HAP-1 (cell line): ENCODE results near the gene PTPRD.

Experiments used
- DNase-seq, 2 experiments: peaks; one replicate each; pipeline ENCODE4 v3.0.0-alpha.2; 2016 to 2020; ENCODE audit warnings: low spot score in 2 of 2
- H3K27me3 ChIP-seq: fragments of 250-450 bp; sonication (Bioruptor Pico); 2 replicates; pipeline ENCODE4 v1.5.1; 2020; ENCODE audit warnings: low read depth, mild to moderate bottlenecking, moderate library complexity
- H3K36me3 ChIP-seq: fragments of 250-450 bp; sonication (Bioruptor Pico); replicated peaks from 2 replicates; pipeline ENCODE4 v1.5.1; 2020; ENCODE audit warnings: mild to moderate bottlenecking
- H3K4me1 ChIP-seq: fragments of 250-450 bp; sonication (Bioruptor Pico); 2 replicates; pipeline ENCODE4 v1.5.1; 2020; ENCODE audit warnings: mild to moderate bottlenecking
- H3K4me3 ChIP-seq: fragments of 250-450 bp; sonication (Bioruptor Pico); 2 replicates; pipeline ENCODE4 v1.5.1; 2020; ENCODE audit warnings: mild to moderate bottlenecking, moderate library complexity
- H3K9me3 ChIP-seq: fragments of 250-450 bp; sonication (Bioruptor Pico); 2 replicates; pipeline ENCODE4 v1.5.1; 2020; ENCODE audit warnings: mild to moderate bottlenecking, moderate library complexity
- in situ Hi-C: fragments of 300-500 bp; cut with MboI; formaldehyde crosslinking; loops from 3 replicates; pipeline ENCODE4 v1.14.3; 2020; ENCODE audit warnings: low sequenced_read_pairs, inconsistent platforms, mixed read lengths

The PTPRD gene

GRCh38 chr9:8738945-8739344 is 1873.9 kb downstream of the PTPRD start:
- DNase-seq = no peak
- H3K4me1 ChIP-seq = no peaks in the 10 kb centered on the region
- in situ Hi-C loops = no loop called here
- no peaks in the 10 kb centered on the region for H3K27me3 ChIP-seq
- H3K36me3 ChIP-seq = no peaks in the 10 kb centered on the region
- no peak overlapping the region for H3K4me3 ChIP-seq
- no peaks in the 10 kb centered on the region for H3K9me3 ChIP-seq

GRCh38 chr9:8736805-8737204 is 1876.0 kb downstream of the PTPRD start:
- no peak overlapping the region for H3K4me3 ChIP-seq
- no peaks in the 10 kb centered on the region for H3K36me3 ChIP-seq
- in situ Hi-C loops = no loop called here
- H3K27me3 ChIP-seq = no peaks in the 10 kb centered on the region
- no peaks in the 10 kb centered on the region for H3K9me3 ChIP-seq
- DNase-seq = no peak
- no peaks in the 10 kb centered on the region for H3K4me1 ChIP-seq

- no peak for DNase-seq
Measured at GRCh38 chr9:8734760-8735159, 1878.0 kb downstream of the PTPRD start.

GRCh38 chr9:8733131-8733954 is 1879.5 kb downstream of the PTPRD start:
- no peaks in the 10 kb centered on the region for H3K9me3 ChIP-seq
- H3K27me3 ChIP-seq = no peaks in the 10 kb centered on the region
- H3K4me3 ChIP-seq = no peak overlapping the region
- H3K4me1 ChIP-seq = no peaks in the 10 kb centered on the region
- in situ Hi-C loops = no loop called here
- no peak for DNase-seq
- no peaks in the 10 kb centered on the region for H3K36me3 ChIP-seq

More at GRCh38 chr9:8734760-8735159, 1878.0 kb downstream of the PTPRD start:
- in situ Hi-C loops = no loop called here
- Histone ChIP-seq H3K9me3 (no peaks in the 10 kb centered on the region), H3K4me3 (no peak overlapping the region), H3K27me3 (no peaks in the 10 kb centered on the region), H3K36me3 (no peaks in the 10 kb centered on the region), H3K4me1 (no peaks in the 10 kb centered on the region)

GRCh38 chr9:8732367-8733075 is 1880.3 kb downstream of the PTPRD start:
- no peak for DNase-seq
- H3K36me3 ChIP-seq = no peaks in the 10 kb centered on the region
- H3K9me3 ChIP-seq = no peaks in the 10 kb centered on the region
- in situ Hi-C loops = no loop called here
- H3K4me1 ChIP-seq = no peaks in the 10 kb centered on the region
- no peaks in the 10 kb centered on the region for H3K27me3 ChIP-seq
- no peak overlapping the region for H3K4me3 ChIP-seq

GRCh38 chr9:8730618-8731017 is 1882.2 kb downstream of the PTPRD start:
- no peaks in the 10 kb centered on the region for H3K9me3 ChIP-seq
- in situ Hi-C loops = no loop called here
- no peaks in the 10 kb centered on the region for H3K4me1 ChIP-seq
- no peak overlapping the region for H3K4me3 ChIP-seq
- DNase-seq = no peak
- no peaks in the 10 kb centered on the region for H3K36me3 ChIP-seq
- no peaks in the 10 kb centered on the region for H3K27me3 ChIP-seq

GRCh38 chr9:8728910-8729309 is 1883.9 kb downstream of the PTPRD start:
- H3K36me3 ChIP-seq = no peaks in the 10 kb centered on the region
- DNase-seq = no peak
- H3K4me3 ChIP-seq = no peak overlapping the region
- no peaks in the 10 kb centered on the region for H3K4me1 ChIP-seq
- H3K9me3 ChIP-seq = no peaks in the 10 kb centered on the region
- in situ Hi-C loops = no loop called here
- H3K27me3 ChIP-seq = no peaks in the 10 kb centered on the region

- in situ Hi-C loops = no loop called here
- no peaks in the 10 kb centered on the region for H3K4me1 ChIP-seq
Measured at GRCh38 chr9:8727191-8727590, 1885.6 kb downstream of the PTPRD start.

GRCh38 chr9:8726692-8727091 is 1886.1 kb downstream of the PTPRD start:
- in situ Hi-C loops = no loop called here
- no peaks in the 10 kb centered on the region for H3K4me1 ChIP-seq
- H3K9me3 ChIP-seq = no peaks in the 10 kb centered on the region
- no peaks in the 10 kb centered on the region for H3K27me3 ChIP-seq
- H3K36me3 ChIP-seq = no peaks in the 10 kb centered on the region
- no peak overlapping the region for H3K4me3 ChIP-seq
- DNase-seq = no peak

More at GRCh38 chr9:8727191-8727590, 1885.6 kb downstream of the PTPRD start:
- H3K36me3 ChIP-seq = no peaks in the 10 kb centered on the region
- H3K9me3 ChIP-seq = no peaks in the 10 kb centered on the region
- H3K4me3 ChIP-seq = no peak overlapping the region
- DNase-seq = no peak
- no peaks in the 10 kb centered on the region for H3K27me3 ChIP-seq

- Histone ChIP-seq H3K9me3 (no peaks in the 10 kb centered on the region), H3K4me3 (no peak overlapping the region), H3K36me3 (no peaks in the 10 kb centered on the region), H3K27me3 (no peaks in the 10 kb centered on the region), H3K4me1 (no peaks in the 10 kb centered on the region)
- in situ Hi-C loops = no loop called here
- no peak for DNase-seq
Measured at GRCh38 chr9:8725635-8726034, 1887.2 kb downstream of the PTPRD start.

- in situ Hi-C loops = no loop called here
- no peak overlapping the region for H3K4me3 ChIP-seq
- H3K27me3 ChIP-seq = no peaks in the 10 kb centered on the region
- no peaks in the 10 kb centered on the region for H3K9me3 ChIP-seq
- no peaks in the 10 kb centered on the region for H3K36me3 ChIP-seq
- no peak for DNase-seq
- H3K4me1 ChIP-seq = peaks cover 9% of the 10 kb centered on the region
Measured at GRCh38 chr9:8724284-8725018, 1888.4 kb downstream of the PTPRD start.

GRCh38 chr9:8723195-8723594 is 1889.6 kb downstream of the PTPRD start:
- Histone ChIP-seq H3K4me3 (no peak overlapping the region), H3K36me3 (no peaks in the 10 kb centered on the region), H3K4me1 (peaks cover 22% of the 10 kb centered on the region), H3K9me3 (no peaks in the 10 kb centered on the region), H3K27me3 (no peaks in the 10 kb centered on the region)
- no peak for DNase-seq
- in situ Hi-C loops = no loop called here

GRCh38 chr9:8719833-8720486 is 1892.8 kb downstream of the PTPRD start:
- Histone ChIP-seq H3K36me3 (no peaks in the 10 kb centered on the region), H3K27me3 (no peaks in the 10 kb centered on the region), H3K4me1 (peaks cover 30% of the 10 kb centered on the region), H3K9me3 (no peaks in the 10 kb centered on the region), H3K4me3 (no peak overlapping the region)
- peak in 1 of 2 experiments; percentile 46 for DNase-seq
- in situ Hi-C loops = no loop called here
